GM15510 (cell line): ENCODE measurements around the gene KCNH3.

Source experiments
- POLR2A ChIP-seq: IDR thresholded peaks from 3 replicates; pipeline ENCODE4 v1.6.1; 2011; ENCODE audit warnings: borderline replicate concordance; ENCODE audit not compliant: insufficient read length; ENCODE audit errors: extremely low read depth

Gene KCNH3

GRCh38 chr12:49580572-49581535 lies 42.0 kb downstream of the KCNH3 start:
- TF ChIP-seq POLR2A = no peak

GRCh38 chr12:49582201-49582600 lies 43.4 kb downstream of the KCNH3 start:
- no peak for TF ChIP-seq POLR2A

DNA sequence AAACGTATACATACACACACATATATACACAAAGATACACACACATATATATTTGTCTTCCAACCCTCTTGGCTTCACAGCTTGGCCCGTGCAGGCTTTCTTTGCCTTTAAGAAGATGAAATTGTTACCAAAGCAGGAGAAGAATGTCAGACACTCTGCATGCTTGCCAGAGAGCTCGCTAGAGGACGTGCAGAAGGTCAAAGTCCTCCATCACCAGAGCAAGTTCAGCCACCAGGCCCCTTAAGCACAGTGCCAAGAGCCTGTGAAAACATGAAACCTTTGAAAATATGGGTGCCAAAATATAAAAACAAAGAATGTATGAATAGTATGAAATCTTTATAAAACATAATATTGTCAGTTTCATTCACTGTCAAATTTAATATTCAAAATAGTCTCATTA lies 44.0 kb downstream of the KCNH3 start:
- no peak for TF ChIP-seq POLR2A

DNA sequence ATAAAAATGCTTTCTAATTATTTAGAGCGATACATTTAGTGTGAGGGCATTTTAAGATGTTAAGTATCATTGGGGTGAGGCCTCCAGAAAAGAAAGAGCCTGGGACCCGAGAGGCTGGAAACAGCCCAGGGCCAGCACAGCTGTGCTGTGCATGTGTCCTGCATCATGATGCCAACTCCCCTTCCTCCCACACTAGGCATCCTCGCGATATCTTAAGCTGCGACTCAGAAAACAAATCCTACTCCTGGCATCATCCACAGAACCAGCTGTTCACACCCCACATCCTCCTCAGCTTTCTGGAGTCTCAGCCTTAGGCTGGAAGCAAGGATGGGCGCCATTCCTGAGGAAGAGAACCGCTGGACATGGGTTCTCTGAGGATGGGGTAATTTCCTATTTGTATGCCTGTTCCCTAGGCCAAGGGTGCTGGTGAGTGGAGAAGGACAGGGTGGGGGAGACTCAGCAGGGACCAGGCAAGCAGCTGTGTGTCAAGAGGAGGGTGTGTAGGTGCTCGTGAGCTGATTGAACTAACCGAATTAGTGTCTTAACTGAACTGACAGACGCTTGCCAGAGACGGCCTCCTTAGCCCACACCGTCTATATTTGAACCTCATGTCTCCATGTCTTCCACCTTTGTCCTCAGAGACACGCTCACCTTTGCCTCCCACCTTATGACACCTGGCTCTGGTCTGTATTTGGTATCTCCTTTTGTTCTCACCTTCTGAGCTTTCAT lies 44.7 kb downstream of the KCNH3 start:
- TF ChIP-seq POLR2A = no peak

DNA sequence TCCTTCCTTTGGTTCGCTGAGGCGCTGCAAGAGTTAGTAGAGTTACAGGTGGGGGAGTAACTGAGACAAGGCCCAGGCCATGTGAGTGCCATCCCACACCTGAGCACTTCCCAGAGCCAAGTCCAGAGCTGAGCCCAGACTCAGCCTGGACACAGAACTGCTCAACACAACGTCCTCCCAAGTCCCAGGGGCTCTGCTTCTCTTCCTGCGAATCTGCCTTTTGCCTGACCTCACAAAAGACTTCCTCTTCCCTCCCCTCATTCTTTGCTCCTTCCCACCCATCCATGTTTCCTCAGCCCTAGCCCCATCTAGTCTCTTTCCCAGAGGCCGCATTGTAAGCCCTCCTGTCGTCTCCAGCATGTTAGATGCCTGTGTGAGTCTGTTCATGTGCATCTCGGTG lies 45.8 kb downstream of the KCNH3 start:
- no peak for TF ChIP-seq POLR2A

- no peak for TF ChIP-seq POLR2A
These were observed 46.9 kb downstream of the KCNH3 start for GRCh38 chr12:49585477-49586459.

GRCh38 chr12:49587174-49587908 lies 48.5 kb downstream of the KCNH3 start:
- TF ChIP-seq POLR2A = no peak

DNA sequence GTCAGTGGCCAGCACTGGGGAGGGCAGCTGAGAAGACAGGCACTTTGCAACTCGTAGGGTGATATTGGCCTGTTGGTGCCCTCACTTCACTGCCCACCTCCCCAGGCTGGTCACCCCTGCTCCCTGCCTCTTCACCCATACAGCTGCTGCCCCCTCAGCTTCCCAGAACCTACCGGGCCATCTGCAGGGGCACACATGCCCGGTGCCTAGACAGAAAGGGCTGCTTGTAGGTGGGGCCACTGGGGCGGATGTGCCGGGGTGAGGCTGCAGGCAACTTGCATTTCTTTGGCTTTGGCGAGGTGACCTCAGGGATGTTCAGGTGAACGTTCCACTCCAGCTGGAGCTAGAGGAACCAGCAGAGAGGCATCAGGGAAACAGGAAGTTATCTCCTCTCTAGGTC lies 49.5 kb downstream of the KCNH3 start:
- no peak for TF ChIP-seq POLR2A

- TF ChIP-seq POLR2A = no peak
These were observed 50.1 kb downstream of the KCNH3 start for GRCh38 chr12:49588721-49589516.

GRCh38 chr12:49598527-49598926 lies 59.7 kb downstream of the KCNH3 start:
- TF ChIP-seq POLR2A = no peak

- TF ChIP-seq POLR2A = no peak
These were observed 61.1 kb downstream of the KCNH3 start for GRCh38 chr12:49599961-49600360.

GRCh38 chr12:49603721-49604120 lies 64.9 kb downstream of the KCNH3 start:
- TF ChIP-seq POLR2A = no peak

GRCh38 chr12:49604856-49605255 lies 66.0 kb downstream of the KCNH3 start:
- TF ChIP-seq POLR2A = no peak
